GM03348 (cell line): ENCODE measurements around the gene SCFD2.
"Not testable (repeated sequence)": the region's sequence is repeated elsewhere in the genome, so short reads cannot be mapped to it uniquely, and the experiment has no call there.

Experiments used
- DNase-seq: peaks from one replicate; pipeline ENCODE4 v3.0.0; 2012; ENCODE audit warnings: low spot score

Gene SCFD2

DNA sequence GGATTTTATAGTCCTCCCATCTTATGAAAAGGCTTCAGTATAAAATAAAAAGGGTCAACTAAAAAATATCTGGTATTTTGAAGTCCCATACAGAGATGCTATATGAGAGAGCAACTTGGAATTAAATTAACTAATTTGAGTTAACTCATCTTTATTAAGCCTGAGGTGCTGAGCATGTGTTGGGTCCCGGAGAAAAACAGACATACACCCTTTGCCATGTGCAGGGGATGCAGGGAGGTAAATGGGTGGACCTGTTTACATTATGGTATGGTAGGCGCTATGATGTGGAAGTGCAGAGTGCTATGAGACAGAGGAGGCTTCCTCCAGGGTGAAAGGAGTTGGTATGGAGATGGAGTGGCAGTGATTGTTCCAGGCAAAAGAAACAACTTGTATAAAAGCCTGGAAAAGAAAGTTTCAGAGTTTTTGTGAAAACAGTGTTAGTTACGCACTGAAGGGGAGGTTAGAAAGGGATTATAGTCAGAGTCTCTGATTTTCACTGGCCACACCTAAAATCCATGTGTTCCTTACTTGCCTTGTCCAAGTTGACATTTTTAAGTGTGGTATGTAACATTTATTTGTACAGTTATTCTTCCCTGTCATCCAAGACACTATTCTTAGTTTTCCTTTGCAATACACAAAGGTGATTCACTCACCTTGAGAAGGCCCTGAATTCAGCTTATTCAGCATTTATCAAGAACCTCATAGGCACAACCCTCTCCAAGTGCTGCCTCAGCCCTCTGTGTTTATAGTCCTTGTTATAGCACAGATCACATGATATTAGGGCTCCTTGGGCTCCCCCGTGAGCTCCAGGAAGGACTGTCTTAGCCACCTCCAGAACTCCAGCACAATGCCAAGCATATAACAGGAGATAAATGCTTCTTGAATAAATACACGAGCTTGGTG, 351.7 kb downstream of the SCFD2 start:
- no peak for DNase-seq

DNA sequence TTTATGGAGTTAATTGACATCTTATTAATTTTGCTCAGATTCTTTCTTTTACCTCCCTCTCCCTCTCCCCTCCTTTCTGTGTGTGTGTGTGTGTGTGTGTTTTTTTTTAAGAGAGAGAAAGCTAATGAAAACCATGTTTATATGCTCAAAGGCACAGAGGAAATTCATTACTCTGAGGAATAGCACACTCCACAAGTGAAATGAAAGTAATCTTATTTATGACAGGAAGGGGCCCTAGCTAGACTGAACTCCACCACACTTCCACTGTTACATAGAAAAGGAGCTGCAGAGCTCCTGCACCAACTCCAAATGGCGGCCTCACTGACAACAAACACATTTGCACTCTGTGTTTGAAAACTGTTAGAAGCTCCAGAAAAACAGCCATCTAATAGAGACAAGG, 353.1 kb downstream of the SCFD2 start:
- DNase-seq: no peak

DNA sequence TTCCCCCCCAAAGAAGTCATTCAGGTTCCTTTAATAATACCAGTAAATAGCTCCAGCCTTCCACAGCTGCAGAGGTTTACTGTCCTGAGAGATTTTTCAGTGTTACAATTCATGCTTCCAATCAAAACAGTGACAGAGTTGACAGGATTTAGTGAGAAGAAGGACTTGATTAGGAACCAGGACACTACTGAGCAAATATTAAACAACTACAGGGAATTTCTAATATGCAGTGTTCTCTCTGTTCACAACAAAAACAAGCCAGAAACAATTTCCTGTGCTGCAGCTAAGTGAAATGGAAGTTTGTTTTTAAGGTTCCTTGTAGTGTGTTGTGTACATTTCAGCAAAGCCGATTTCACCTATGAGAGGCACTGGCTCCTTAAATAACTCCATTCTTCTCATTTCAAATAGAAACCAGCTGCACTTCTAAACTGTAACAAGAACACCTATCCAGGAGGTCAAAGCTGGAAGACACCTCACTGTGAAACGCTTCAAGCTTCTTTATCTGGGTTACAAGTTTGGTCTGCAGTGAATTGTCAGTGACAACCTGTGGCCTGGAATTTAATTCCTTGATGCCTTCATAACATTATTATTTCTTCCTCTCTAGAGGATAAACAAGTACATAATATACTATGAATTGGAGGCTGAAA, 354.5 kb downstream of the SCFD2 start:
- DNase-seq: no peak

DNA sequence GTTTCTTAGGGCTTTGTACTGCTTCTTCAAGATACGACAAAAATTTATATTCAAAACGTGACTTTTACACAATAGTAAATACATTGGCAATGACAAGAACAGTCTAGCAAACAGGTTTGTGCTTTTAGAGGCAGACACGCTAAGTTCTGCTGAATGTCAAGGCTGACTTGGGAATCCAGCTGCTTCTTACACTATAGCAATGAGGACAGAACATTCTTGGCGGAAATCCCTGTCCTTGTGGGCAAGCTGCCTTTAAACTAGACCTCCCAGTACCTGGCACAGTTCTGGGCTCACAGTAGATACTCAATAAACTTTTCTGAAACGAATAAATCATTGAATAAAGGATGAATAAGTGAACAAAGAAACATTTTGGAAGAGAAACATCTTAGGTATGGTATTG, 355.5 kb downstream of the SCFD2 start:
- DNase-seq: peak; percentile 38

DNA sequence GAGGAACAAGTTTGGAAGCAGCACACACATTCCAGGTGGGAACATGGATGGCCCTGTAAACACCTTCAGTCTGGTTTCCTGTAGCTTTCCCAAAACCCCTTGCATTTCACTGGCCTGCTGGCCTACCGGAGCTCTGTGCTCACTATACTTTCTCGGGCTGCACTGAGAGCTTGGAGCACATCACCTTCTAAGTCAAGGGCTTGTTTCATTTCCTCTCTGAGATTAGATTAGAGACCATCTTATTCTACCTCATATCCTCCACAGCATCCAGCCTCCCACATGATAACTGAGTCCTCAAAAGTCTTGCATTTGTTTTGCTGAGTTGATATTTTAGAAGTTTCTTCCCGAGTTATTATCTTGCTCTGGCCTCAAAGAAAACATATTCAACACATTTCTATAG, 356.0 kb downstream of the SCFD2 start:
- DNase-seq: no peak

DNA sequence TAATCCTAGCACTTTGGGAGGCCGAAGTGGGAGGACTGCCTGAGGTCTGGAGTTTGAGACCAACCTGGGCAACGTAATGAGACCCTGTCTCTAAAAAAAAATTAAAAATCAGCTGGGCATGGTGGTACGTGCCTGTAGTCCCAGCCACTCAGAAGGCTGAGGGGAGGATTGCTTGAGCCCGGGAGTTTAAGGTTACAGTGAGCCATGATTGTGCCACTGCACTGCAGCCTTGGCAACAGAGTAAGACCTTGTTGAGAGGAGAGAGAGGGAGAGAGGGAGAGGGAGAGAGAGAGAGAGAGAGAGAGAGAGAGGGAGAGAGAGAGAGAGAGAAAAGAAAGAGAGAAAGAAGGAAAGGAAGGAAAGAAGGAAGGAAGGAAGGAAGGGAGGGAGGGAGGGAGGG, 358.8 kb downstream of the SCFD2 start:
- no peak for DNase-seq

DNA sequence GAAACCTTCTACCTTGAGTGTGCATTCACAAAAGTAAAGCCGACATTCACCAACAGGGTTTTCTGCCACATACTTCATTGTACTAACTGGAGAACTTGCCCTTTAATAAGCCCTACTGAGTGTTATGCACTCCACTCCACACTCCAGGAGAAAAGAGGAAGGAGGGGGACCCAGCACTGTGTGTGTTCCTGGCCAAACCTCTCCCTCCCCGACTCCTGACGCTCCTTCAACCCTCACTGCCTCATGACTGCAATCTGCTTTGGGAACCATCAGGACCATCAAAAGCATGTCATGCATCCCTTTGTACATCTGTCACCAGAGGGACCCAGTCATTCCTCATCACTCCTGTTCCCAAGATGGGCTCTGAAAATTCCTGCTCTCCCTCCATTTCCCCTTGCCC, 360.1 kb downstream of the SCFD2 start:
- DNase-seq: no peak

DNA sequence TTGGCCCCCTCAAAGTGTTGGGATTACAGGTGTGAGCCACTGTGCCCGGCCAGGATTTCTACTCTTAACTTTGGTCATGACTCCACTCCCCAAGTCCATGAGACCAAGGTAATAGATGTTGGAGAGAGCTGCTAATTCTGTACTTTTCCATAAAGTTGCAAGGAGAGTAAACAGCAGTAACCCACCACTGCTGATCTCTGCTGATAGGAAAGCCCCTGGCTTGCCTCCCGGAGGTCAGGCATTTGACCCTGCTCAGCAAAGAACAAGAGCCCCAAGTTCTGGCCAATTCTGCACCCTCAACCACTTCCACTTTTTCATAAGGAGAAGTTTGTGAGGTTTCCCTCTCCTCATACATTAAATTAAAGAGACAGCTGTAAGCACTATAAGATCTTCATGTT, 360.7 kb downstream of the SCFD2 start:
- DNase-seq: no peak

DNA sequence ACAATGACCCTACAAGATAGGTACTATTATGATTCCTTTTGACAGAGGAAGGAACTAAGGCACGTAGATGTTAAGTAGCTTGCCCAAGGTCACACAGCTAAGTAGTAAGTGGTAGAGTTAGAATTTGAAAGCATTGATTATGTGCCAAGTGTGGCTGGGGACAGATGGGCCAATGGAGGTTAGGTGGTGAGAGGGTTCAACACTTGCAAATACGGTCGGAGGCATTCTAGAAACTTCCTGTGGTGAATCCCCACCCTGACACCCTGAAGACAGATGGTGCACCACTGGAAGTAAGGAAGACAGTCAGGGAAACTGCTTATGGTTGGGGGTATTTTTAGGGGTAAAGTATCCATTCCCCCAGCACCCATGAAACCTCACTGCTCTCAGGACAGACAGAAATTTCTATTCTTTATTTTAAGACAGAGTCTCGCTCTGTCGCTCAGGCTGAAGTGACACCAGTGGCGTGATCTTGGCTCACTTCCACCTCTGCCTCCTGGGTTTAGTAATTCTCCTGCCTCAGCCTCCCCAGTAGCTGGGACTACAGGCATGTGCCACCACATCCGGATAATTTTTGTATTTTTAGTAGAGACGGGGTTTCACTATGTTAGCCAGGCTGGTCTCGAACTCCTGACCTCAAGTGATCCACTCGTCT, 361.2 kb downstream of the SCFD2 start:
- DNase-seq: no peak

DNA sequence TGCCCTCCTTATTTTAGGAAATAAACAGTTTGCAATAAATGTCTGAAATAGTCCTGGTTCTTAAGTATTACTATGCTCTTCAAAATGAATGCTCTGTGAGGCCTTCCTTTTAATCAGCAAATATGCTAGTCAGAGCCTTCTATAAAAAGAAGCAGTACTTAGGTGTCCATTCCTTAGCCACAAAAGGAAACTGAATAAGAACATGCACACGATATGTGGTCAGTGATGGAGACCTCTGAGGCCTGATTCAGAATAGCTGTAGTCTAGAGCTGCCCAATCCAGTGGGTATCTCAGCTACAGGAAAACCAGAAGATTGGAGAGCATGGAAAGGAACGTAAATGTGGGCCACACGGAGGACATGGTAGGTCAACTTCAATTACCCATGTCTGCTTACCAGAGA, 361.9 kb downstream of the SCFD2 start:
- no peak for DNase-seq

DNA sequence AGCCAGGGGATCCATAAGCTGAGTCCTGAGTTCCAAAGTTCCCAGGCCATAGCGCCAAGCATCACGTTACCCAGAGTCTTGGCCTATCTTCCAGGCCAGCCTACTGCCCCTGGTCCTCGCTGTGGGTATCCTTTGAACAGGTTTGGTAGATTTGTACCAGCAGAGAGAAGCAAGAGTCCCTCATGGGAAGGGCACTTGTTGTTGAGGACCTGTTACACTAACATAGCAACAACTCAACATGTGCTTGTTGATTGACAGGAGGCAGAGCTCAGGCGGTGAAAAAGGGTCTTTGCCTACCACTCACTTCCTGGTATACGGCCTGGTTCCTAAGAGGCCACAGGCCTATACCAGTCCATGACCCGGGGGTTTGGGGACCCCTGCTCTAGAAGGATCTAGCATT, 365.3 kb downstream of the SCFD2 start:
- DNase-seq: no peak

DNA sequence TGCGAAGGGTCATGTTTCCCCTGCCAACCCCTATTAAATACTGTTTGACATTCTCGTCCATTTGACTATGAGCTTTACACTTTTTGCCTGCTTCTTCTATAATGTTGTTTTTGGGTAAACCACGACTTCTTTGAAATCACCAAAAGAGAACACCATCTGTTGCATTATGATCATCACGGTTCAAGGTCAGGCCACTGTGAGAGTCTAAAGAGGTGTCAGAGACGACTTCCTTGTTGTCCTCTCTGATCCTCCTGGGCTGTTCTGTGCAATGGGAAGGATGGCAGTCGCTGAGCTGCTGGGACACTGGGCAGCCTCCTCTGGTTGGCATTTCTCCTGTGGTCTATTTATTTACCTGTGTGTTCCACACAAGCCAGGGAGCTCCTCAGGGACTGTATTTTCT, 366.2 kb downstream of the SCFD2 start:
- no peak for DNase-seq

DNA sequence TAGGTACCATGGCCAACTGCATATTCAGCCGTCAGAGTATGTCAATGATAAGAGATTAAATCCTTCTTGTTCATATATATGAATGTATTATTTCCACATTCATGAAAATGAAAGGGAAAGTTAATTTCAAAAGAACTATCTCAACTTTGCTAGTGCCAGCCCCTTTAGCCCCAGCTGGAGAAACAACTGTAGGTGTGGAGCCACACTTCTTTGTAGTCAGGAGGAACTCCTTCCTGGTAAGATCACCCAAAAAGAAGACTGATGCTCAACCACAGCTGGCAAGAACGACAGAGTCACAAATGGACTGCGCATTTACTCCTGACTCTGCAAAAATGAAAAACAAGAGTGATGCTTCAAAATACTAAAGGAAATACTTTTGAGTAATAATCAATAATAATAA, 367.4 kb downstream of the SCFD2 start:
- no peak for DNase-seq

DNA sequence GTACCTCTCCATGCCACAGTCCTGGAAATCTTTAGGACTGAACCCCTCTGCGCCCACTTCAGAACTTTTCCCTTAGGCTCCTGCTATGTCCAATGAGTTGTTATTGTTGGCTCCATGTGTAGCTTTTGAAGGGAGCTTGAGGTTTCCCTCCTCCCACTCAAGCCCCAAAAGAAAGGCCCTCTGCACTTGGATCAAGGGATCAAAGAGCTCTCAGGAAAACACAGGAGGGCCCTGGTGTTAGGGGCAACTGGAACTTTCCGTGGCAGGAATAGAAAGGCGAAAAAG, 368.8 kb downstream of the SCFD2 start:
- DNase-seq: no peak

DNA sequence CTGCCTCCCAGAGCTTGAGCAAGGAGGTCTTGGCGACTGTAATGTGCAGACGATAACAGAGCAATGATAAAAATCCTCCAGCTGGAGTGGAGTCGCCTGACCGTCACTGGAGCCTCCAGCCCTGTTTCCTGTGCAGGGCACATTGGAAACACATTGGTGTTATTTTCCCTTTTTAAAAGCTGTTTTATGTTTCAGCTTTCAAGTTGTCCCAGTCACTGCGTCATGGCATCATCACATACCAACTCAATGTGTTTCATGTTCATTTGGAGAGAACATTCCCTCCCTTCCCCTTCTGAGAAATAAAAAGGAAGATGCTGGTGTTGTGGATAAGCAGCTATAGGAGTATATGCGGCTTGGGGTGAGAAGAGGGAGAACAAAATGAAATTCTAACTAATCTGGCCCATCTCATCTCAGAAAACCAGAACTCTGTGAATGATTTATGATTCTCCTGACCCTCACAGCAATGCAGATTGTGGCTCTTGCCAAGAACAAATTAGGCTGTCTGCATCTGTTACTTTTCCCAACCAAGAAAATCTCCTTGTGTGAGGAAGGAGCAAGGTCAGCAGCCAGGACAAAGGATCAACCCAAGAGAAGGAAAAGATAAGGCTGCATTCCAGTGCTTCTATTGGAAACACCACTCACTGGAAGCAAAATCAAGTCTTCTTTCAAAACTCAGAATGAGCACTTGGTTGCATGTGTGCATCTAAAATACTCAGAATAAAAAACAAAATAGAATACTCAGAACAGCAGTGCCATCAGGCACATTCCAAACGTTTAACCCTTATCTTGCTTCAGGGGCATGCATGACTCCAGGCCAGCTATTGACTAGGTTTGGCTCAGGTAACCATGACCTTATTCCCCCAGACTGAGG, 369.4 kb downstream of the SCFD2 start:
- DNase-seq: peak; percentile 52

DNA sequence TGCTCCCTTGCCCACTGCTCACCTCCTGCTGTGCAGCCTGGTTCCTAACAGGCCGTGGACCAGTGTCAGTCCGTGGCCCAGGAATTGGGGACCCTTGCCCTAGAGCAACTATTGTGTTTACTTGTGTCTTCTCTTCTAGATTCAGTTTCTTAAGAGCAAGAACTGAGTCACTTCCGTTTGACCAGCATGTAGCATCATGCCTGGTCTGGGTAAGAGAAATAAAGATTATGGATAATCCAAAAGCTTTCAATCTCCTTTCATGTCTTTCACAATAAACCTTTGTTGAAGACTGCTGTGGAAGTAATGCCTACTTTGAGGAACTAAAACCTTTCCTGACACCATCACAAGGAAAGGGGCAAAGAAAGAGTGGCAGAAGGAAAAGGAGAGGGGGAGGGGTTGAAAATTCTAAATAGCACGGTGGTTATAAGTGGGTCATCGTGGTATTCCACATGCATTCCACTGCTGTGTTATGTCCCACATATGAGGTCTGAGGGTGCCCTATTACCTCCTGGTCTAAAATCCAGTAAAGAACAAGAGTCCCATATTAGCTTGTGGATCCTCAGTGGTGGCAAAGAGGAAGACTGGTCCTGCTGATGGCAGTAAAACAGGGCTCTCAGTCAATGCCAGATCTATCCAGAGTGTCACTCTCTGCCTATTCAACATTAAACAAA, 370.4 kb downstream of the SCFD2 start:
- no peak for DNase-seq

DNA sequence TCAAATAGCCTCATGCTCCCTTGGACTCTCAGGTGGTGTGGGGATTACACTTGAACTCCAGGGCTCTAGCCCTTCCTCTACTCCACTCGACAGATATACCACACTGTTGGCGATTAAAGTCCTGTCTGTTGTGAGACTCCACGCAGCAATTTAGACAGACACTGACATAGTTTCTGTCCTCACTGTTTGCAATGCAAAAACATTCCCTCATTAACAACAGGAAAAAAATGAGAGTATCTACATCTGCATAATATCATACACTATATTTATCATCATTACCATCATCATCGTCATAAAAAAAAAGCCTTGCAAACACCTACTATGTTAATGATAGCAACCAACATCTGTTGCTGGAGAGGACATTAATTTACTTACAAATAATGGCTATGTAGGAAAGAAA, 371.3 kb downstream of the SCFD2 start:
- no peak for DNase-seq

DNA sequence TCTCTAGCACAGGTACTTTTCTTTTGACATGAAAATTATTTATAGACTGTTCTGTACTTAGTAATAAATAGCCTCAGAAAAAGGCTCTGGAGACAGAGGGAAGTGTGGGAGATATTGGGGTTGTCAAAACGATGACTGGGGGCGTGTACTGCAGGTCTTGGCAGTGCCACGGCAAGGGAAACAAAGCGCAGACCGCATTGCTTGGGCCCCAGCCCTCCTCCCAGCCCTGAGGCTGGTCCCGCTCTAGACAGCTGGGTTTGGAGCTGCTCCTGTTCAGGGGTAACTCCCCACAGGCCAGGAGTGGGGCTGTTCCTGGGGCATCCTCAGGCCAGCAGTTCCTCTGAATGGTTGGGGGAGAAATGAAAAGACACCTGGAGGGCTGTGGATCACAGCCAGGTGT, 372.1 kb downstream of the SCFD2 start:
- no peak for DNase-seq

DNA sequence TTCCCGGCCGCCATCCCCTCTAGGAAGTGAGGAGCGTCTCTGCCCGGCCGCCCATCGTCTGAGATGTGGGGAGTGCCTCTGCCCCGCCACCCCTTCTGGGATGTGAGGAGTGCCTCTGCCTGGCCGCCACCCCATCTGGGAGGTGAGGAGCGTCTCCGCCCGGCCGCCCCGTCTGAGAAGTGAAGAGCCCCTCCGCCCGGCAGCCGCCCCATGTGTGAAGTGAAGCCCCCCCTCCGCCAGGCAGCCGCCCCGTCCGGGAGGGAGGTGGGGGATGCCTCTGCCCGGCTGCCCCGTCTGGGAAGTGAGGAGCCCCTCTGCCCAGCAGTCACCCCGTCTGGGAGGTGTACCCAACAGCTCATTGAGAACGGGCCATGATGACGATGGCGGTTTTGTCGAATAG, 373.3 kb downstream of the SCFD2 start:
- DNase-seq: not testable (repeated sequence)

DNA sequence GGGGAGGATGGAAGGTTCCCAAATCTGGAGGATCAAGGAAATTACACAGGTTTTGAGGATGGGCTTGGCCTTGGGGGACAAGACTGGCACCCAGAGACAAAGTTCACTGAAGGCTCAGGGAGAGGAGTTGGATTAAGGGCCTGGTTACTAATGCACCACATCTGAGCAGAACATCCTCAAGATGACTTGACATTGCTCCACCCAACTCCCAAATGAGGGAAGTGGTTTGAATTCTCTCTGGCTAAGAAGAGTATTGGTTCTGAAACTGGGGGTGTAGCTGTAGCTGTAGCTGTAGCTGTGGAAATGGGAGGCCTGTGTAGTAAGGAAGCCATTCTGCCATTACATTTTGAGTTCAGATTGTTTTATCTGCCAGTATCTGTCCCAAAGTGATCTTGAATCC, 374.4 kb downstream of the SCFD2 start:
- no peak for DNase-seq

DNA sequence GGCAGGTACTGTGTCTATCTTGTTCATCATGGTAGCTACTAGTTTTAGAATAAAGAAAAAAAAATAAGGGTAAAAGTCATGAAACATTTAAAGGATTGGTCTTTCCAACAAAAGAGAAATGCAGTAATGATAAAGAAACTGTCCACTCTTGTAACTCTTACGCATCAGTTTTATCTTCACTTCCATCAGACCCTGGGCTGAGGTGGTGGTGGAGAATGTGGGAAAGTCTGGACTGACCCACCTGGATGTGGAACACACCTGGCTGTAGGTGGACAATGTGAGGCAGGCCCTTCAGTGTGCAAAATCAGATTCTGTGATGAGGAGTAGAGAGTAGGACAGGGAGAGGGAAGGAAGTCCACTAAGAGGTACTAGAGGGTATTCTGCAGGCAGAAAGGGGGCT, 375.2 kb downstream of the SCFD2 start:
- DNase-seq: no peak

DNA sequence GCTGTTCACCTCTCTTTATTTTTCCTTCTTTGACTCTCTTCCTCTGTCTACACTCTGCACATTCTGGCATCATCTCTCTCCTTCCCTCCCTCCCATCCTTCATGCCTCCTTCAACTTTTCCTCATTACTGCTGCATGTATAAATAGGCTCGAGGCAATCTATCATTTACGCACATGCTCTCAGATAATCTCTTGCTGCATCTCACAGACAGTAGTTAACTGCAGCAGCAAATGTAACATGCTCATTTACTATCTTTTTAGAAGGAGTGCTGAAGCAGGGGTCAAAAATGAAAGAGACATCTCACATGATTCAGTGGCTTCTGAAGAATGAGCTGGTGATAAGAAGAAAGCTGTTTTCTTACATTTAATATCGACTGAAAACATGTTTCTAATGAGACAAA, 376.0 kb downstream of the SCFD2 start:
- no peak for DNase-seq
